Aorta (tissue), 5 donors: ENCODE measurements around the gene SP3. TPM values are rescaled to one million over a fixed set of nuclear protein-coding genes. Genes with fewer than 3 reads are reported as not detected.

Experiments
- ATAC-seq: fragments of 200-7000 bp; cut with Tn5 transposase; one replicate; pipeline ENCODE4 v1.9.1; 2022; ENCODE audit warnings: moderate library complexity; ENCODE audit not compliant: low FRiP score
- DNase-seq, 2 donors: peaks; one replicate each; pipeline ENCODE4 v3.0.0-alpha.2; 2020
- H3K27ac ChIP-seq, 2 donors: one replicate each; pipeline ENCODE4 v1.5.1; 2013; ENCODE audit warnings: low read length in 2 of 2, mild to moderate bottlenecking in 2 of 2, moderate library complexity in 2 of 2, control low read depth in 1 of 2, inconsistent platforms in 1 of 2, low read depth in 1 of 2
- H3K27me3 ChIP-seq, 2 donors: one replicate each; pipeline ENCODE4 v1.6.1; 2013; ENCODE audit warnings: control low read depth in 1 of 2, low read length in 1 of 2, mild to moderate bottlenecking in 1 of 2, moderate library complexity in 1 of 2; ENCODE audit not compliant: insufficient read depth in 2 of 2, control insufficient read depth in 1 of 2
- H3K36me3 ChIP-seq, 2 donors: one replicate each; pipeline ENCODE4 v1.6.1; 2013; ENCODE audit warnings: control low read depth in 1 of 2, low read length in 1 of 2, mild to moderate bottlenecking in 1 of 2; ENCODE audit not compliant: insufficient read depth in 2 of 2, control insufficient read depth in 1 of 2
- H3K4me1 ChIP-seq, 2 donors: one replicate each; pipeline ENCODE4 v1.6.1; 2013; ENCODE audit warnings: low read length in 2 of 2, control low read depth in 1 of 2, mild to moderate bottlenecking in 1 of 2, moderate library complexity in 1 of 2; ENCODE audit not compliant: insufficient read depth in 2 of 2, control insufficient read depth in 1 of 2
- H3K4me3 ChIP-seq, 2 donors: one replicate each; pipeline ENCODE4 v1.5.1; 2013; ENCODE audit warnings: low read length in 2 of 2, control low read depth in 1 of 2, mild to moderate bottlenecking in 1 of 2
- H3K9me3 ChIP-seq: one replicate; pipeline ENCODE4 v1.6.1; 2013; ENCODE audit warnings: mild to moderate bottlenecking, low read length; ENCODE audit not compliant: control insufficient read depth
- WGBS, 2 donors: extraction: QIAGEN DNeasy Blood & Tissue Kit; methylation state at CpG; one replicate each; pipeline ENCODE4 v1.1.7; 2013; 5-methylcytosine and 5-hydroxymethylcytosine counted together
- intact Hi-C, 2 donors: fragments of 100-400 bp; cut with DNase I; formaldehyde crosslinking; loops; one replicate each; pipeline versions ENCODE4 v1.14.2 to v1.15.0; 2022
- polyA plus RNA-seq, 2 donors: library from polyadenylated mRNA; stranded (reverse); fragments of 200-250 nt; gene quantifications; one replicate each; pipeline ENCODE4 v1.2.3, GENCODE V29; 2013
- total RNA-seq, 2 donors: library from RNA; stranded (reverse); fragmentation: NEBNext Ultra II Directional; extraction: Animal tissue kit (Norgen Biotek cat#: 25700); gene quantifications; one replicate each; pipeline ENCODE4 v1.2.1, GENCODE V29; 2021
- donor health status: healthy with polysubstance abuse.
- donor health status: Bipolar disorder and iron deficiency.
- donor health status: DM: no; HTN: no; CAD: no.
- donor health status: DM: no; HTN: no; CAD: no.
- donor health status: DM: yes; HTN: yes; CAD: no.

SP3 gene
- total and polyA plus RNA-seq, 4 donors: 16.2 to 97.6 (median 52.2) TPM

- Histone ChIP-seq H3K4me3 (no peak overlapping the region), H3K9me3 (no peaks in the 10 kb centered on the region), H3K27ac (no peak overlapping the region), H3K27me3 (no peaks in the 10 kb centered on the region), H3K4me1 (no peaks in the 10 kb centered on the region), H3K36me3 (no peaks in the 10 kb centered on the region)
- intact Hi-C loops: no loop called here
- ATAC-seq: peak; percentile 67
- WGBS, 2 donors: 28 to 30% methylated on average over 4 of the region's 4 CpGs
- peak in 1 of 2 donors; percentile 49 for DNase-seq
Measured at GRCh38 chr2:173862612-173863217, 102.5 kb downstream of the SP3 start.

- Histone ChIP-seq H3K4me1 (no peaks in the 10 kb centered on the region), H3K36me3 (no peaks in the 10 kb centered on the region), H3K27ac (no peak overlapping the region), H3K4me3 (no peak overlapping the region), H3K27me3 (no peaks in the 10 kb centered on the region), H3K9me3 (no peaks in the 10 kb centered on the region)
- no peak for DNase-seq
- WGBS, 2 donors: 88% methylated on average over 6 of the region's 6 CpGs
- intact Hi-C loops: no loop called here
- ATAC-seq: no peak
Measured at GRCh38 chr2:173860566-173860965, 104.6 kb downstream of the SP3 start.

- ATAC-seq (no peak), DNase-seq (no peak)
- no peaks in the 10 kb centered on the region for H3K4me1 ChIP-seq
- intact Hi-C loops: no loop called here
- H3K27ac ChIP-seq: no peak overlapping the region
- 42 to 46% methylated on average over 2 of the region's 2 CpGs for WGBS, 2 donors
- no peaks in the 10 kb centered on the region for H3K9me3 ChIP-seq
- no peak overlapping the region for H3K4me3 ChIP-seq
- no peaks in the 10 kb centered on the region for H3K36me3 ChIP-seq
- H3K27me3 ChIP-seq: no peaks in the 10 kb centered on the region
Measured at GRCh38 chr2:173860082-173860481, 105.1 kb downstream of the SP3 start.

- Histone ChIP-seq H3K27ac (no peak overlapping the region), H3K36me3 (no peaks in the 10 kb centered on the region), H3K4me1 (peaks cover 0 to 2% of the 10 kb centered on the region in 2 donors), H3K27me3 (peaks cover 0 to 1% of the 10 kb centered on the region in 2 donors), H3K4me3 (no peak overlapping the region), H3K9me3 (no peaks in the 10 kb centered on the region)
- DNase-seq (no peak), ATAC-seq (no peak)
- WGBS, 2 donors: 61 to 71% methylated on average over 9 to 10 of the region's 10 CpGs
- intact Hi-C loops: loop anchor here in 1 of 2 donors (10.0 kb wide), 1 partner anchor 146 kb away; no protein-coding TSS in a partner anchor
Measured at GRCh38 chr2:173858291-173858731, 106.9 kb downstream of the SP3 start.
